Hepatocyte (in vitro differentiated cells): ENCODE measurements around the gene SYCE3. TPM values are rescaled to one million over a fixed set of nuclear protein-coding genes. Genes with fewer than 3 reads are reported as not detected.

Experiments used
- DNase-seq: peaks from one replicate; pipeline ENCODE4 v3.0.0-alpha.2; 2016; ENCODE audit warnings: low spot score
- H2AFZ ChIP-seq: fragments of 200-600 bp; sonication (generic); 2 replicates; pipeline ENCODE4 v1.6.0; 2016; ENCODE audit warnings: antibody characterized with exemption, mild to moderate bottlenecking
- H3K27ac ChIP-seq: fragments of 200-600 bp; sonication (generic); 2 replicates; pipeline ENCODE4 v1.5.1; 2016; ENCODE audit warnings: mild to moderate bottlenecking
- H3K27me3 ChIP-seq: fragments of 200-600 bp; sonication (generic); 2 replicates; pipeline ENCODE4 v1.6.1; 2016
- H3K36me3 ChIP-seq: fragments of 200-600 bp; sonication (generic); replicated peaks from 2 replicates; pipeline ENCODE4 v1.5.1; 2016; ENCODE audit warnings: low read depth; ENCODE audit not compliant: insufficient read depth
- H3K4me1 ChIP-seq: fragments of 200-600 bp; sonication (generic); 2 replicates; pipeline ENCODE4 v1.5.1; 2016; ENCODE audit warnings: mild to moderate bottlenecking, moderate library complexity; ENCODE audit not compliant: insufficient read depth
- H3K4me2 ChIP-seq: fragments of 200-600 bp; sonication (generic); 2 replicates; pipeline ENCODE4 v1.6.0; 2016
- H3K4me3 ChIP-seq: fragments of 200-600 bp; sonication (generic); 2 replicates; pipeline ENCODE4 v1.5.1; 2016; ENCODE audit warnings: mild to moderate bottlenecking
- H3K79me2 ChIP-seq: fragments of 200-600 bp; sonication (generic); 2 replicates; pipeline ENCODE4 v1.6.0; 2017; ENCODE audit warnings: mild to moderate bottlenecking
- H3K9me2 ChIP-seq: fragments of 200-600 bp; sonication (generic); replicated peaks from 2 replicates; pipeline ENCODE4 v1.6.0; 2017; ENCODE audit warnings: mild to moderate bottlenecking; ENCODE audit not compliant: insufficient read depth
- H3K9me3 ChIP-seq: fragments of 200-600 bp; sonication (generic); 2 replicates; pipeline ENCODE4 v1.5.1; 2016; ENCODE audit warnings: low read depth, mild to moderate bottlenecking
- H4K20me1 ChIP-seq: fragments of 200-600 bp; sonication (generic); 2 replicates; pipeline ENCODE4 v1.6.0; 2016; ENCODE audit warnings: mild to moderate bottlenecking; ENCODE audit not compliant: insufficient read depth, poor library complexity, severe bottlenecking
- CTCF ChIP-seq: fragments of 200-600 bp; sonication (generic); IDR thresholded peaks from 2 replicates; pipeline ENCODE4 v1.5.1; 2016; ENCODE audit warnings: antibody characterized with exemption, mild to moderate bottlenecking; ENCODE audit not compliant: poor library complexity
- EZH2 ChIP-seq: fragments of 200-600 bp; sonication (generic); IDR thresholded peaks from 2 replicates; pipeline ENCODE4 v1.6.1; 2016; ENCODE audit warnings: antibody characterized with exemption, mild to moderate bottlenecking, borderline replicate concordance
- EZH2phosphoT487 ChIP-seq: fragments of 200-600 bp; sonication (generic); IDR thresholded peaks from one replicate; pipeline ENCODE4 v1.6.1; 2018; ENCODE audit warnings: antibody characterized with exemption, mild to moderate bottlenecking, low read depth, moderate library complexity; ENCODE audit not compliant: unreplicated experiment, severe bottlenecking
- WGBS: methylation state at CpG from one replicate; pipeline ENCODE4 v1.1.6; 2016; ENCODE audit warnings: low lambda C conversion rate; ENCODE audit errors: missing lambda C conversion rate; 5-methylcytosine and 5-hydroxymethylcytosine counted together
- polyA plus RNA-seq: library from polyadenylated mRNA; unstranded; fragments of >200 nt; fragmentation: Nextera tagmentation; extraction: Ambion mirVana; gene quantifications from 2 replicates; pipeline ENCODE4 v1.2.1, GENCODE V29; 2016
- total RNA-seq: library from RNA; depleted of rRNA; stranded (reverse); fragments of >200 nt; gene quantifications from 2 replicates; pipeline ENCODE4 v1.2.3, GENCODE V29; 2014

The SYCE3 gene
- total and polyA plus RNA-seq, 2 experiments from 2014 or later: 1.4 TPM; not detected in 1

- Histone ChIP-seq H3K79me2 (no peaks in the 10 kb centered on the region), H4K20me1 (no peaks in the 10 kb centered on the region), H3K4me1 (peaks cover 3% of the 10 kb centered on the region), H3K4me3 (no peak overlapping the region), H3K4me2 (no peak overlapping the region), H3K27ac (no peak overlapping the region), H3K27me3 (peaks cover 27% of the 10 kb centered on the region), H2AFZ (no peak overlapping the region), H3K9me3 (no peaks in the 10 kb centered on the region), H3K9me2 (no peaks in the 10 kb centered on the region), H3K36me3 (no peaks in the 10 kb centered on the region)
- DNase-seq: no peak
- 76% methylated on average over 52 of the region's 103 CpGs for WGBS
- TF ChIP-seq EZH2phosphoT487: no peak
- TF ChIP-seq CTCF: no peak
- no peak for TF ChIP-seq EZH2
Measured at GRCh38 chr22:50604256-50605001, 41.7 kb upstream of the SYCE3 start.

- Histone ChIP-seq H3K4me2 (no peak overlapping the region), H3K9me3 (no peaks in the 10 kb centered on the region), H3K27ac (no peak overlapping the region), H3K4me1 (peaks cover 3% of the 10 kb centered on the region), H3K4me3 (no peak overlapping the region), H3K9me2 (no peaks in the 10 kb centered on the region), H3K36me3 (no peaks in the 10 kb centered on the region), H4K20me1 (no peaks in the 10 kb centered on the region), H3K27me3 (peaks cover 27% of the 10 kb centered on the region), H3K79me2 (no peaks in the 10 kb centered on the region), H2AFZ (no peak overlapping the region)
- TF ChIP-seq CTCF: no peak
- peak; percentile 57 for TF ChIP-seq EZH2
- 27% methylated on average over 41 of the region's 70 CpGs for WGBS
- DNase-seq: no peak
Measured at GRCh38 chr22:50603511-50604255, 41.0 kb upstream of the SYCE3 start.

- TF ChIP-seq EZH2 (no peak), EZH2phosphoT487 (no peak), CTCF (no peak)
- no peaks in the 10 kb centered on the region for H3K79me2 ChIP-seq
- H3K9me2 ChIP-seq: no peaks in the 10 kb centered on the region
- H3K4me2 ChIP-seq: no peak overlapping the region
- peaks cover 27% of the 10 kb centered on the region for H3K27me3 ChIP-seq
- no peaks in the 10 kb centered on the region for H3K9me3 ChIP-seq
- no peak for DNase-seq
- no peak overlapping the region for H2AFZ ChIP-seq
- no peaks in the 10 kb centered on the region for H4K20me1 ChIP-seq
- no peak overlapping the region for H3K27ac ChIP-seq
- no peaks in the 10 kb centered on the region for H3K36me3 ChIP-seq
- no peak overlapping the region for H3K4me3 ChIP-seq
- WGBS: 38% methylated on average over 2 of the region's 2 CpGs
- peaks cover 3% of the 10 kb centered on the region for H3K4me1 ChIP-seq
Measured at GRCh38 chr22:50602338-50602700, 39.6 kb upstream of the SYCE3 start.
